ENCODE data around the gene SLC7A6OS.

Gene SLC7A6OS

GRCh38 chr16:68250951-68251350 is 59.8 kb downstream of the SLC7A6OS start:
- no peak for TF ChIP-seq CTCF (IDR thresholded peaks at IDR 0.05; ENCODE audit: low read depth, low read length)
- no peak for DNase-seq (ENCODE audit: extremely low read depth, low read depth)

GRCh38 chr16:68249371-68249770 is 61.4 kb downstream of the SLC7A6OS start:
- no peak for DNase-seq (ENCODE audit: extremely low read depth, low read depth)
- no peak for TF ChIP-seq CTCF (IDR thresholded peaks at IDR 0.05; ENCODE audit: low read depth, low read length)

Measured in AG09319 (cell line).